Activated T-helper 1 cell treated with anti-CD3 and anti-CD28 coated beads, Interleukin-2, amount 50 U/mL, for 16 hours (primary cell): ENCODE measurements around the gene COA8.

Experiments used
- DNase-seq, 2 donors: peaks; one replicate each; pipeline ENCODE4 v3.0.0-alpha.2; 2020; ENCODE audit warnings: low read depth in 1 of 2, low spot score in 1 of 2

COA8 gene

GRCh38 chr14:103562429-103563225 is at the start of gene COA8, which contains the start of gene BAG5:
COA8 (plus strand) TSS chr14:103562960; CDS start chr14:103563002, 42 bp downstream.
BAG5 (minus strand) TSS chr14:103562657; CDS start chr14:103561164, 1,493 bp downstream.
- peak; percentile 71 to 79 for DNase-seq

GRCh38 chr14:103514596-103515421 is 48.0 kb upstream of the COA8 start:
- no peak for DNase-seq

- no peak for DNase-seq
Measured at GRCh38 chr14:103516426-103517173, 46.2 kb upstream of the COA8 start.

GRCh38 chr14:103517174-103517566 is 45.6 kb upstream of the COA8 start:
- no peak for DNase-seq

GRCh38 chr14:103517721-103518421 is 44.9 kb upstream of the COA8 start:
- no peak for DNase-seq

GRCh38 chr14:103518422-103519042 is 44.2 kb upstream of the COA8 start:
- DNase-seq = peak in 1 of 2 donors; percentile 37

GRCh38 chr14:103519043-103519836 is 43.5 kb upstream of the COA8 start:
- DNase-seq = no peak

GRCh38 chr14:103519837-103520212 is 42.9 kb upstream of the COA8 start:
- no peak for DNase-seq

- no peak for DNase-seq
Measured at GRCh38 chr14:103520269-103520656, 42.5 kb upstream of the COA8 start.

GRCh38 chr14:103520657-103521437 is 41.9 kb upstream of the COA8 start:
- peak; percentile 34 to 43 for DNase-seq

- no peak for DNase-seq
Measured at GRCh38 chr14:103521438-103521950, 41.3 kb upstream of the COA8 start.

- DNase-seq = no peak
Measured at GRCh38 chr14:103521951-103522563, 40.7 kb upstream of the COA8 start.

- DNase-seq = no peak
Measured at GRCh38 chr14:103522649-103523574, 39.8 kb upstream of the COA8 start, which contains the start of gene CKB. CKB (minus strand) TSS chr14:103522830; CDS start chr14:103522493, 337 bp downstream.

GRCh38 chr14:103523575-103523954 is 39.2 kb upstream of the COA8 start:
- no peak for DNase-seq

GRCh38 chr14:103524002-103524935 is 38.5 kb upstream of the COA8 start:
- no peak for DNase-seq
